ENCODE measurements around the gene TFPI2.

Gene TFPI2

GRCh38 chr7:93835702-93836101 lies 54.9 kb downstream of the TFPI2 start:
- H3K4me3 ChIP-seq (ENCODE audit: low read depth, low read length), result no peak overlapping the region
- DNase-seq (ENCODE audit: low read depth), result no peak
- TF ChIP-seq CTCF (IDR thresholded peaks at IDR 0.05; ENCODE audit: control insufficient read depth, extremely low read depth, insufficient read depth), result no peak

Data from LNCaP clone FGC (cell line).